ENCODE measurements around the gene ATP5IF1.

- TF ChIP-seq CTCF (IDR thresholded peaks at IDR 0.05): no peak
- TF ChIP-seq POLR2A (IDR thresholded peaks at IDR 0.05): no peak
Measured at GRCh38 chr1:28239004-28239403, 3.1 kb downstream of the ATP5IF1 start.
